KMS-11 (cell line): ENCODE data around the gene ADAMTS6.

Experiments used
- H2AFZ ChIP-seq: fragments of 200-600 bp; sonication (generic); 2 replicates; pipeline ENCODE4 v1.6.1; 2016; ENCODE audit warnings: antibody characterized with exemption, mixed run types, low read depth
- H3K27ac ChIP-seq: fragments of 200-600 bp; sonication (generic); 2 replicates; pipeline ENCODE4 v1.6.1; 2016; ENCODE audit warnings: mild to moderate bottlenecking, mixed run types
- H3K27me3 ChIP-seq: fragments of 200-600 bp; sonication (generic); 2 replicates; pipeline ENCODE4 v1.6.1; 2017; ENCODE audit warnings: mild to moderate bottlenecking, low read depth, mixed run types, moderate library complexity; ENCODE audit not compliant: insufficient read depth
- H3K36me3 ChIP-seq: fragments of 200-600 bp; sonication (generic); 2 replicates; pipeline ENCODE4 v1.6.1; 2017; ENCODE audit warnings: mild to moderate bottlenecking, mixed run types; ENCODE audit not compliant: insufficient read depth
- H3K4me1 ChIP-seq: fragments of 200-600 bp; sonication (generic); 2 replicates; pipeline ENCODE4 v1.6.1; 2016; ENCODE audit warnings: mild to moderate bottlenecking, low read depth, mixed run types; ENCODE audit not compliant: poor library complexity, severe bottlenecking
- H3K4me2 ChIP-seq: fragments of 200-600 bp; sonication (generic); 2 replicates; pipeline ENCODE4 v1.7.0; 2016; ENCODE audit warnings: mild to moderate bottlenecking, mixed run types
- H3K4me3 ChIP-seq: fragments of 200-600 bp; sonication (generic); IDR thresholded peaks from 2 replicates; pipeline ENCODE4 v1.6.1; 2017; ENCODE audit warnings: low read depth, low read length, mixed read lengths; ENCODE audit not compliant: insufficient read depth
- H3K79me2 ChIP-seq: fragments of 200-600 bp; sonication (generic); 2 replicates; pipeline ENCODE4 v1.6.1; 2016; ENCODE audit warnings: low read depth, mixed run types; ENCODE audit not compliant: insufficient read depth
- H3K9ac ChIP-seq: fragments of 200-600 bp; sonication (generic); 2 replicates; pipeline ENCODE4 v1.6.1; 2016; ENCODE audit warnings: mild to moderate bottlenecking, mixed run types
- H4K20me1 ChIP-seq: fragments of 200-600 bp; sonication (generic); 2 replicates; pipeline ENCODE4 v1.6.1; 2016; ENCODE audit warnings: mild to moderate bottlenecking, mixed run types; ENCODE audit not compliant: insufficient read depth
- CTCF ChIP-seq: fragments of 200-600 bp; sonication (generic); conservative IDR thresholded peaks from 2 replicates; pipeline ENCODE4 v1.6.1; 2017; ENCODE audit warnings: low read depth, mild to moderate bottlenecking, antibody characterized with exemption, low read length, moderate library complexity, mixed read lengths

Gene ADAMTS6

GRCh38 chr5:65485405-65485804 lies 3.7 kb upstream of the ADAMTS6 start:
- no peaks in the 10 kb centered on the region for H4K20me1 ChIP-seq
- H3K79me2 ChIP-seq, result no peaks in the 10 kb centered on the region
- H3K4me3 ChIP-seq, result no peak overlapping the region
- TF ChIP-seq CTCF, result no peak
- H3K36me3 ChIP-seq, result no peaks in the 10 kb centered on the region
- H3K9ac ChIP-seq, result no peak overlapping the region
- H3K27me3 ChIP-seq, result no peaks in the 10 kb centered on the region
- H3K4me2 ChIP-seq, result no peak overlapping the region
- H3K4me1 ChIP-seq, result peaks cover 7% of the 10 kb centered on the region
- no peak overlapping the region for H2AFZ ChIP-seq
- no peak overlapping the region for H3K27ac ChIP-seq

- H3K36me3 ChIP-seq, result no peaks in the 10 kb centered on the region
- no peak overlapping the region for H3K27ac ChIP-seq
- H2AFZ ChIP-seq, result peak overlapping the region; percentile 97
- no peaks in the 10 kb centered on the region for H3K27me3 ChIP-seq
- no peaks in the 10 kb centered on the region for H3K79me2 ChIP-seq
- peak; percentile 79 for TF ChIP-seq CTCF
- H3K4me3 ChIP-seq, result no peak overlapping the region
- H3K4me2 ChIP-seq, result peak overlapping the region; percentile 95
- H3K4me1 ChIP-seq, result peaks cover 11% of the 10 kb centered on the region
- H3K9ac ChIP-seq, result no peak overlapping the region
- H4K20me1 ChIP-seq, result no peaks in the 10 kb centered on the region
Observed at GRCh38 chr5:65483546-65484346, 2.0 kb upstream of the ADAMTS6 start.

- no peak overlapping the region for H3K27ac ChIP-seq
- H3K36me3 ChIP-seq, result no peaks in the 10 kb centered on the region
- no peaks in the 10 kb centered on the region for H3K27me3 ChIP-seq
- H3K4me3 ChIP-seq, result no peak overlapping the region
- peak overlapping the region; percentile 95 for H3K4me2 ChIP-seq
- peaks cover 11% of the 10 kb centered on the region for H3K4me1 ChIP-seq
- peak overlapping the region; percentile 97 for H2AFZ ChIP-seq
- no peaks in the 10 kb centered on the region for H4K20me1 ChIP-seq
- no peak for TF ChIP-seq CTCF
- H3K79me2 ChIP-seq, result no peaks in the 10 kb centered on the region
- peak overlapping the region; percentile 63; the same call in 1 of the 2 replicates for H3K9ac ChIP-seq
Observed at GRCh38 chr5:65482736-65483545, 1.2 kb upstream of the ADAMTS6 start.

GRCh38 chr5:65482296-65482735 lies 596 bp upstream of the ADAMTS6 start:
- Histone ChIP-seq H3K9ac (peak overlapping the region; percentile 63), H3K4me3 (no peak overlapping the region), H3K79me2 (no peaks in the 10 kb centered on the region), H3K27me3 (no peaks in the 10 kb centered on the region), H3K27ac (peak overlapping the region; percentile 29), H4K20me1 (no peaks in the 10 kb centered on the region), H2AFZ (peak overlapping the region; percentile 97), H3K4me1 (peaks cover 11% of the 10 kb centered on the region), H3K4me2 (peak overlapping the region; percentile 95), H3K36me3 (no peaks in the 10 kb centered on the region)
- TF ChIP-seq CTCF, result no peak
